M059J (cell line): ENCODE data around the gene MYDGF. TPM values are rescaled to one million over a fixed set of nuclear protein-coding genes. Genes with fewer than 3 reads are reported as not detected.
"Not testable (repeated sequence)": the region's sequence is repeated elsewhere in the genome, so short reads cannot be mapped to it uniquely, and the experiment has no call there.

Experiments
- DNase-seq: peaks from one replicate; pipeline ENCODE4 v3.0.0-alpha.2; 2012; ENCODE audit warnings: low read depth
- total RNA-seq: library from RNA; depleted of rRNA; stranded (reverse); fragments of >200 nt; shearing (Covaris generic); gene quantifications from 2 replicates; pipeline ENCODE4 v1.2.3, GENCODE V29; 2014; rRNA removed

MYDGF gene
- 276 and 367 TPM in 2 replicates for total RNA-seq

- DNase-seq: peak; percentile 81
Measured at GRCh38 chr19:4669723-4670480, at the start of gene MYDGF. Gene MYDGF (minus strand): TSS chr19:4670342. CDS start chr19:4670334, 8 bp downstream.

GRCh38 chr19:4719499-4719866 is 49.3 kb upstream of the MYDGF start:
- DNase-seq: no peak

- no peak for DNase-seq
Measured at GRCh38 chr19:4717966-4718701, 48.0 kb upstream of the MYDGF start.

- peak; percentile 49 for DNase-seq
Measured at GRCh38 chr19:4717191-4717965, 47.2 kb upstream of the MYDGF start.

- no peak for DNase-seq
Measured at GRCh38 chr19:4715529-4716221, 45.5 kb upstream of the MYDGF start.

- DNase-seq: not testable (repeated sequence)
Measured at GRCh38 chr19:4715178-4715528, 45.0 kb upstream of the MYDGF start.

GRCh38 chr19:4714016-4714415 is 43.9 kb upstream of the MYDGF start:
- DNase-seq: no peak

- DNase-seq: peak; percentile 99
Measured at GRCh38 chr19:4713384-4713951, 43.3 kb upstream of the MYDGF start.

GRCh38 chr19:4712771-4713170 is 42.6 kb upstream of the MYDGF start:
- no peak for DNase-seq

- no peak for DNase-seq
Measured at GRCh38 chr19:4711211-4711610, 41.1 kb upstream of the MYDGF start.

GRCh38 chr19:4710281-4710600 is 40.1 kb upstream of the MYDGF start:
- no peak for DNase-seq

GRCh38 chr19:4709440-4710280 is 39.5 kb upstream of the MYDGF start:
- peak; percentile 19 for DNase-seq

- DNase-seq: no peak
Measured at GRCh38 chr19:4707956-4708650, 38.0 kb upstream of the MYDGF start.

GRCh38 chr19:4707322-4707721 is 37.2 kb upstream of the MYDGF start:
- no peak for DNase-seq

GRCh38 chr19:4705413-4706131 is 35.4 kb upstream of the MYDGF start:
- DNase-seq: no peak

- no peak for DNase-seq
Measured at GRCh38 chr19:4704317-4704673, 34.2 kb upstream of the MYDGF start.

- no peak for DNase-seq
Measured at GRCh38 chr19:4703671-4704316, 33.7 kb upstream of the MYDGF start.

- DNase-seq: no peak
Measured at GRCh38 chr19:4702764-4703163, 32.6 kb upstream of the MYDGF start.

- no peak for DNase-seq
Measured at GRCh38 chr19:4701557-4701956, 31.4 kb upstream of the MYDGF start.
